HepG2 (cell line): ENCODE data around the gene ZNF273. TPM values are rescaled to one million over a fixed set of nuclear protein-coding genes. Genes with fewer than 3 reads are reported as not detected.

Experiments
- ADNP ChIP-seq: sonication (generic); formaldehyde crosslinking; IDR thresholded peaks from 2 replicates; pipeline ENCODE4 v1.4.0; 2020; ENCODE audit warnings: missing genetic modification reagents
- AGO1 ChIP-seq: fragments of 200-400 bp; formaldehyde crosslinking; IDR thresholded peaks from 2 replicates; pipeline ENCODE4 v1.6.1; 2017; ENCODE audit warnings: mild to moderate bottlenecking, low read depth, low read length, moderate library complexity; ENCODE audit not compliant: poor library complexity, severe bottlenecking
- CSRNP2 ChIP-seq: sonication (generic); formaldehyde crosslinking; conservative IDR thresholded peaks from 2 replicates; pipeline ENCODE4 v1.8.0; 2022; ENCODE audit warnings: low read depth, missing genetic modification reagents
- ETV6 ChIP-seq: sonication (generic); formaldehyde crosslinking; conservative IDR thresholded peaks from 2 replicates; pipeline ENCODE4 v1.4.0; 2020; ENCODE audit warnings: missing genetic modification reagents
- FLYWCH1 ChIP-seq: sonication (generic); formaldehyde crosslinking; IDR thresholded peaks from 2 replicates; pipeline ENCODE4 v1.8.1; 2023; ENCODE audit warnings: mild to moderate bottlenecking, missing genetic modification reagents
- GRHL1 ChIP-seq: sonication (generic); formaldehyde crosslinking; conservative IDR thresholded peaks from 2 replicates; pipeline ENCODE4 v1.8.0; 2022; ENCODE audit warnings: missing genetic modification reagents
- HDAC6 ChIP-seq: fragments of 200-600 bp; sonication (generic); IDR thresholded peaks from 2 replicates; pipeline ENCODE4 v1.7.0; 2017; ENCODE audit warnings: mild to moderate bottlenecking, antibody characterized with exemption, low read length, low read depth
- KLF11 ChIP-seq: IDR thresholded peaks from 2 replicates; pipeline ENCODE4 v1.6.1; 2016; ENCODE audit warnings: missing compliant biosample characterization
- RFX1 ChIP-seq: fragments of 450-650 bp; IDR thresholded peaks from 2 replicates; pipeline ENCODE4 v1.6.1; 2017
- TCF7 ChIP-seq: sonication (generic); IDR thresholded peaks from 2 replicates; pipeline ENCODE4 v1.6.1; 2016; ENCODE audit warnings: antibody characterized with exemption, low read depth
- ZBTB34 ChIP-seq: sonication (generic); formaldehyde crosslinking; IDR thresholded peaks from 2 replicates; pipeline ENCODE4 v1.8.0; 2022; ENCODE audit warnings: mild to moderate bottlenecking, missing genetic modification reagents
- ZNF138 ChIP-seq: sonication (generic); formaldehyde crosslinking; IDR thresholded peaks from 2 replicates; pipeline ENCODE4 v1.5.0; 2020; ENCODE audit warnings: mild to moderate bottlenecking, low read depth, missing genetic modification reagents
- ZNF274 ChIP-seq: sonication (generic); formaldehyde crosslinking; IDR thresholded peaks from 2 replicates; pipeline ENCODE4 v1.5.1; 2020; ENCODE audit warnings: mild to moderate bottlenecking, missing genetic modification reagents
- ZNF547 ChIP-seq: sonication (generic); formaldehyde crosslinking; IDR thresholded peaks from 2 replicates; pipeline ENCODE4 v1.5.1; 2020; ENCODE audit warnings: mild to moderate bottlenecking, missing genetic modification reagents
- ZNF839 ChIP-seq: sonication (generic); formaldehyde crosslinking; IDR thresholded peaks from 2 replicates; pipeline ENCODE4 v1.4.0; 2020; ENCODE audit warnings: missing genetic modification reagents, mild to moderate bottlenecking, borderline replicate concordance
- ZSCAN25 ChIP-seq: sonication (generic); formaldehyde crosslinking; IDR thresholded peaks from 2 replicates; pipeline ENCODE4 v1.8.0; 2022; ENCODE audit warnings: mild to moderate bottlenecking, missing genetic modification reagents
- polyA plus RNA-seq, 8 experiments: library from polyadenylated mRNA; depleted of rRNA in 3 of 8; stranded (reverse) in 7 of 8; unstranded in 1 of 8; fragments of >200 nt; fragmentation: Illumina TruSeq in 4 of 8; extraction: Trizol in 4 of 8; gene quantifications; 2 replicates each; pipeline versions ENCODE4 v1.2.1 to v1.2.3, GENCODE V29; 2011 to 2016; ENCODE audit warnings: low read depth in 4 of 8, missing spikeins in 1 of 8, mixed read lengths in 1 of 8; ENCODE audit not compliant: insufficient read depth in 1 of 8
- total RNA-seq, 5 experiments: library from RNA; depleted of rRNA; stranded (reverse); fragments of >200 nt; fragmentation: Illumina TruSeq; extraction: Trizol; gene quantifications; 2 replicates each; pipeline ENCODE4 v1.2.3, GENCODE V29; 2016; ENCODE audit warnings: low read depth in 1 of 5
- TF ChIP-seq, protein P1 (sequence below): sonication (generic); formaldehyde crosslinking; IDR thresholded peaks from 2 replicates; pipeline ENCODE4 v1.4.0; 2020; ENCODE audit warnings: mild to moderate bottlenecking, missing genetic modification reagents
- TF ChIP-seq, protein P2 (sequence below): sonication (generic); formaldehyde crosslinking; IDR thresholded peaks from 2 replicates; pipeline ENCODE4 v1.8.0; 2022; ENCODE audit warnings: mild to moderate bottlenecking, missing genetic modification reagents, moderate library complexity
- TF ChIP-seq, protein P3 (sequence below): sonication (generic); formaldehyde crosslinking; IDR thresholded peaks from 2 replicates; pipeline ENCODE4 v1.4.0; 2020; ENCODE audit warnings: missing genetic modification reagents
- TF ChIP-seq, protein P4 (sequence below): sonication (generic); formaldehyde crosslinking; IDR thresholded peaks from 2 replicates; pipeline ENCODE4 v1.8.0; 2022; ENCODE audit warnings: low read depth, missing genetic modification reagents

ZNF273 gene
- total and polyA plus RNA-seq, 2 of the 13 experiments (the other 11 are each of a cell fraction or from before 2014, with no cell fraction given) = 1.7 to 5.8 TPM

- TF ChIP-seq, protein P1, sequence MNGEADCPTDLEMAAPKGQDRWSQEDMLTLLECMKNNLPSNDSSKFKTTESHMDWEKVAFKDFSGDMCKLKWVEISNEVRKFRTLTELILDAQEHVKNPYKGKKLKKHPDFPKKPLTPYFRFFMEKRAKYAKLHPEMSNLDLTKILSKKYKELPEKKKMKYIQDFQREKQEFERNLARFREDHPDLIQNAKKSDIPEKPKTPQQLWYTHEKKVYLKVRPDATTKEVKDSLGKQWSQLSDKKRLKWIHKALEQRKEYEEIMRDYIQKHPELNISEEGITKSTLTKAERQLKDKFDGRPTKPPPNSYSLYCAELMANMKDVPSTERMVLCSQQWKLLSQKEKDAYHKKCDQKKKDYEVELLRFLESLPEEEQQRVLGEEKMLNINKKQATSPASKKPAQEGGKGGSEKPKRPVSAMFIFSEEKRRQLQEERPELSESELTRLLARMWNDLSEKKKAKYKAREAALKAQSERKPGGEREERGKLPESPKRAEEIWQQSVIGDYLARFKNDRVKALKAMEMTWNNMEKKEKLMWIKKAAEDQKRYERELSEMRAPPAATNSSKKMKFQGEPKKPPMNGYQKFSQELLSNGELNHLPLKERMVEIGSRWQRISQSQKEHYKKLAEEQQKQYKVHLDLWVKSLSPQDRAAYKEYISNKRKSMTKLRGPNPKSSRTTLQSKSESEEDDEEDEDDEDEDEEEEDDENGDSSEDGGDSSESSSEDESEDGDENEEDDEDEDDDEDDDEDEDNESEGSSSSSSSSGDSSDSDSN = no peak
- TF ChIP-seq ETV6 (CRISPR knock-in tag) (no peak), ZNF839 (no peak), RFX1 (no peak), AGO1 (no peak), GRHL1 (CRISPR knock-in tag) (no peak), ZNF138 (no peak), ZNF547 (CRISPR knock-in tag) (no peak), CSRNP2 (CRISPR knock-in tag) (no peak), KLF11 (CRISPR knock-in tag) (no peak), ZBTB34 (CRISPR knock-in tag) (no peak), FLYWCH1 (CRISPR knock-in tag) (no peak), TCF7 (no peak), ZSCAN25 (CRISPR knock-in tag) (0 out of 2 replicates have a peak, but pooled peaks have one; percentile 48), HDAC6 (no peak), ZNF274 (CRISPR knock-in tag) (peak; percentile 42; the same call in 1 of the 2 replicates), ADNP (CRISPR knock-in tag) (no peak)
- TF ChIP-seq, protein P2, sequence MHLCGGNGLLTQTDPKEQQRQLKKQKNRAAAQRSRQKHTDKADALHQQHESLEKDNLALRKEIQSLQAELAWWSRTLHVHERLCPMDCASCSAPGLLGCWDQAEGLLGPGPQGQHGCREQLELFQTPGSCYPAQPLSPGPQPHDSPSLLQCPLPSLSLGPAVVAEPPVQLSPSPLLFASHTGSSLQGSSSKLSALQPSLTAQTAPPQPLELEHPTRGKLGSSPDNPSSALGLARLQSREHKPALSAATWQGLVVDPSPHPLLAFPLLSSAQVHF = no peak
- TF ChIP-seq, protein P3, sequence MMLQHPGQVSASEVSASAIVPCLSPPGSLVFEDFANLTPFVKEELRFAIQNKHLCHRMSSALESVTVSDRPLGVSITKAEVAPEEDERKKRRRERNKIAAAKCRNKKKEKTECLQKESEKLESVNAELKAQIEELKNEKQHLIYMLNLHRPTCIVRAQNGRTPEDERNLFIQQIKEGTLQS (CRISPR knock-in tag) = no peak
- TF ChIP-seq, protein P4, sequence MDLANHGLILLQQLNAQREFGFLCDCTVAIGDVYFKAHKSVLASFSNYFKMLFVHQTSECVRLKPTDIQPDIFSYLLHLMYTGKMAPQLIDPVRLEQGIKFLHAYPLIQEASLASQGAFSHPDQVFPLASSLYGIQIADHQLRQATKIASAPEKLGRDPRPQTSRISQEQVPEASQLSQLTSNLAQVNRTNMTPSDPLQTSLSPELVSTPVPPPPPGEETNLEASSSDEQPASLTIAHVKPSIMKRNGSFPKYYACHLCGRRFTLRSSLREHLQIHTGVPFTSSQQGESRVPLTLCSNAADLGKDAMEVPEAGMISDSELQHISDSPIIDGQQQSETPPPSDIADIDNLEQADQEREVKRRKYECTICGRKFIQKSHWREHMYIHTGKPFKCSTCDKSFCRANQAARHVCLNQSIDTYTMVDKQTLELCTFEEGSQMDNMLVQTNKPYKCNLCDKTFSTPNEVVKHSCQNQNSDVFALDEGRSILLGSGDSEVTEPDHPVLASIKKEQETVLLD (CRISPR knock-in tag) = no peak
These were observed 15.1 kb upstream of the ZNF273 start (continued) for GRCh38 chr7:64887756-64888508.
